H1 (cell line): Measurements from ENCODE around the gene NME8. TPM values are rescaled to one million over a fixed set of nuclear protein-coding genes. Genes with fewer than 3 reads are reported as not detected.

Experiments
- CTCF ChIA-PET: fragments of 300-600 bp; sonication (Branson Sonifier 250); formaldehyde crosslinking; loops from one replicate; lab custom pipeline; 2021; ENCODE audit not compliant: partially characterized antibody; lab: Charles Lee
- POLR2A ChIA-PET: fragments of 300-600 bp; sonication (Branson Sonifier 250); formaldehyde crosslinking; loops from one replicate; lab custom pipeline; 2021; ENCODE audit warnings: inconsistent platforms; ENCODE audit not compliant: partially characterized antibody; lab: Charles Lee
- DNase-seq, 2 experiments: peaks; one replicate each; pipeline versions ENCODE4 v3.0.0 to v3.0.0-alpha.2; 2010 to 2022; ENCODE audit warnings: low spot score in 2 of 2, low read depth in 1 of 2, mixed read lengths in 1 of 2
- FAIRE-seq: peaks from 2 replicates; lab custom pipeline; 2011; peaks lifted over from hg19 to GRCh38; lab: Jason Lieb, UNC
- H2AFZ ChIP-seq: 2 replicates; pipeline ENCODE4 v1.8.1; 2012; ENCODE audit warnings: low read length, inconsistent platforms
- H2AK5ac ChIP-seq: 2 replicates; pipeline ENCODE4 v1.6.1; 2013; ENCODE audit warnings: low read depth, low read length
- H2BK120ac ChIP-seq: replicated peaks from 2 replicates; pipeline ENCODE3; 2013; ENCODE audit warnings: low read depth, low read length, inconsistent platforms
- H2BK12ac ChIP-seq: 2 replicates; pipeline ENCODE4 v1.6.1; 2013; ENCODE audit warnings: low read depth, low read length
- H2BK15ac ChIP-seq: 2 replicates; pipeline ENCODE4 v1.6.1; 2013; ENCODE audit warnings: low read length
- H2BK20ac ChIP-seq: 2 replicates; pipeline ENCODE4 v1.6.1; 2013; ENCODE audit warnings: low read length
- H2BK5ac ChIP-seq: 2 replicates; pipeline ENCODE4 v1.6.1; 2013; ENCODE audit warnings: low read depth, low read length
- H3K14ac ChIP-seq: 2 replicates; pipeline ENCODE4 v1.6.1; 2013; ENCODE audit warnings: inconsistent platforms; ENCODE audit not compliant: insufficient read length
- H3K18ac ChIP-seq: 2 replicates; pipeline ENCODE4 v1.6.1; 2013; ENCODE audit warnings: low read length; ENCODE audit errors: extremely low read depth
- H3K23ac ChIP-seq: 2 replicates; pipeline ENCODE4 v1.6.1; 2013; ENCODE audit warnings: inconsistent platforms; ENCODE audit not compliant: insufficient read length
- H3K23me2 ChIP-seq: 2 replicates; pipeline ENCODE4 v1.6.1; 2013; ENCODE audit warnings: low read depth, low read length
- H3K27ac ChIP-seq: 2 replicates; pipeline ENCODE4 v1.6.1; 2011; ENCODE audit warnings: low read depth, low read length, inconsistent platforms
- H3K27me3 ChIP-seq, 4 experiments: replicated peaks in 1 of 4; 1 replicate in 1 of 4; 2 replicates in 3 of 4; pipeline versions ENCODE4 v1.6.1 to v1.8.1; 2011 to 2013; ENCODE audit warnings: low read length in 3 of 4, mild to moderate bottlenecking in 3 of 4, inconsistent platforms in 2 of 4, mixed read lengths in 2 of 4, moderate library complexity in 1 of 4; ENCODE audit not compliant: control insufficient read depth in 3 of 4, insufficient read depth in 3 of 4; ENCODE audit errors: extremely low read depth in 1 of 4
- H3K36me3 ChIP-seq, 4 experiments: 2 replicates each; pipeline versions ENCODE4 v1.6.1 to v1.8.1; 2011 to 2013; ENCODE audit warnings: mild to moderate bottlenecking in 4 of 4, low read length in 3 of 4, moderate library complexity in 2 of 4, control low read depth in 1 of 4, inconsistent platforms in 1 of 4; ENCODE audit not compliant: insufficient read depth in 4 of 4, control insufficient read depth in 2 of 4
- H3K4ac ChIP-seq: replicated peaks from 2 replicates; pipeline ENCODE3; 2013; ENCODE audit warnings: low read length, low read depth, mixed read lengths, inconsistent platforms; ENCODE audit not compliant: insufficient read length
- H3K4me1 ChIP-seq, 4 experiments: replicated peaks in 1 of 4; 1 replicate in 1 of 4; 2 replicates in 3 of 4; pipeline versions ENCODE4 v1.6.1 to v1.8.1; 2011 to 2013; ENCODE audit warnings: low read length in 3 of 4, inconsistent platforms in 2 of 4, mixed read lengths in 1 of 4; ENCODE audit not compliant: insufficient read depth in 4 of 4, control insufficient read depth in 3 of 4
- H3K4me2 ChIP-seq, 2 experiments: 2 replicates each; pipeline versions ENCODE4 v1.6.1 to v1.8.1; 2011 to 2013; ENCODE audit warnings: low read depth in 2 of 2, low read length in 2 of 2, control low read depth in 1 of 2, inconsistent platforms in 1 of 2, mild to moderate bottlenecking in 1 of 2; ENCODE audit not compliant: insufficient read depth in 1 of 2
- H3K4me3 ChIP-seq, 4 experiments: fragments of 200-600, 300-600 bp in 1 of 4; sonication (generic), shearing (Covaris generic), sonication (Bioruptor Twin) in 1 of 4; 2 replicates each; pipeline versions ENCODE4 v1.5.1 to v1.8.1; 2011 to 2016; ENCODE audit warnings: low read length in 4 of 4, low read depth in 3 of 4, control low read depth in 2 of 4, inconsistent platforms in 2 of 4, mild to moderate bottlenecking in 2 of 4, mixed read lengths in 1 of 4, moderate library complexity in 1 of 4; ENCODE audit not compliant: insufficient read depth in 2 of 4; ENCODE audit errors: extremely low read depth in 1 of 4
- H3K56ac ChIP-seq: replicated peaks from 2 replicates; pipeline ENCODE3; 2013; ENCODE audit warnings: low read depth, mild to moderate bottlenecking, mixed read lengths, low read length, inconsistent platforms; ENCODE audit not compliant: insufficient read length
- H3K79me1 ChIP-seq: 2 replicates; pipeline ENCODE4 v1.6.1; 2013; ENCODE audit warnings: low read depth, low read length, control low read depth
- H3K79me2 ChIP-seq, 2 experiments: 2 replicates each; pipeline versions ENCODE4 v1.6.1 to v1.8.1; 2012 to 2013; ENCODE audit warnings: low read length in 2 of 2, mild to moderate bottlenecking in 2 of 2, inconsistent platforms in 1 of 2; ENCODE audit not compliant: insufficient read depth in 2 of 2, control insufficient read depth in 1 of 2
- H3K9ac ChIP-seq, 4 experiments: replicated peaks in 1 of 4; 1 replicate in 1 of 4; 2 replicates in 3 of 4; pipeline versions ENCODE4 v1.6.1 to v1.8.1; 2011 to 2013; ENCODE audit warnings: low read depth in 3 of 4, low read length in 3 of 4, control low read depth in 2 of 4, mild to moderate bottlenecking in 2 of 4, moderate library complexity in 2 of 4, inconsistent platforms in 1 of 4; ENCODE audit errors: extremely low read depth in 1 of 4
- H3K9me3 ChIP-seq, 2 experiments: 2 replicates each; pipeline versions ENCODE4 v1.6.1 to v1.8.1; 2012 to 2013; ENCODE audit warnings: mild to moderate bottlenecking in 2 of 2, moderate library complexity in 2 of 2, control low read depth in 1 of 2, inconsistent platforms in 1 of 2, low read depth in 1 of 2, low read length in 1 of 2, mixed read lengths in 1 of 2; ENCODE audit not compliant: insufficient read depth in 2 of 2
- H4K20me1 ChIP-seq, 2 experiments: replicated peaks in 1 of 2; 2 replicates each; pipeline versions ENCODE3 to v1.8.1; 2011 to 2013; ENCODE audit warnings: inconsistent platforms in 2 of 2, low read length in 2 of 2, mild to moderate bottlenecking in 1 of 2; ENCODE audit not compliant: insufficient read depth in 2 of 2, control insufficient read depth in 1 of 2
- H4K5ac ChIP-seq: 2 replicates; pipeline ENCODE4 v1.6.1; 2013; ENCODE audit warnings: low read length, low read depth, mixed read lengths, inconsistent platforms; ENCODE audit not compliant: insufficient read length
- H4K8ac ChIP-seq: 2 replicates; pipeline ENCODE4 v1.8.0; 2013; ENCODE audit warnings: mild to moderate bottlenecking, moderate library complexity, low read length, inconsistent platforms; ENCODE audit not compliant: insufficient read depth; ENCODE audit errors: extremely low read depth
- H4K91ac ChIP-seq: replicated peaks from 2 replicates; pipeline ENCODE3; 2013; ENCODE audit warnings: low read length, mixed read lengths, inconsistent platforms; ENCODE audit not compliant: insufficient read length
- KDM1A ChIP-seq: fragments of 200-600, 300-600 bp; sonication (generic); IDR thresholded peaks from 2 replicates; pipeline ENCODE4 v1.7.1; 2016; ENCODE audit warnings: mild to moderate bottlenecking, low read length, borderline replicate concordance
- KDM4A ChIP-seq: IDR thresholded peaks from one replicate; pipeline ENCODE4 v1.7.1; 2012; ENCODE audit warnings: low read depth, mild to moderate bottlenecking, moderate library complexity, low read length, inconsistent platforms; ENCODE audit not compliant: severe bottlenecking
- RBBP5 ChIP-seq: IDR thresholded peaks from 2 replicates; pipeline ENCODE4 v1.7.1; 2012; ENCODE audit warnings: low read depth, mild to moderate bottlenecking, inconsistent platforms, low read length, moderate library complexity, borderline replicate concordance
- TAF7 ChIP-seq: optimal IDR thresholded peaks from 2 replicates; pipeline ENCODE3; 2011; ENCODE audit warnings: low read depth, mild to moderate bottlenecking, inconsistent platforms, low read length, moderate library complexity, borderline replicate concordance
- TCF12 ChIP-seq: IDR thresholded peaks from 2 replicates; pipeline ENCODE4 v1.6.1; 2011; ENCODE audit warnings: low read depth, mild to moderate bottlenecking, low read length
- ZNF274 ChIP-seq: IDR thresholded peaks from 2 replicates; pipeline ENCODE4 v1.7.0; 2012; ENCODE audit warnings: low read length, borderline replicate concordance; ENCODE audit errors: extremely low read depth
- WGBS, 2 experiments: shearing (Covaris generic) in 1 of 2; methylation state at CpG; one replicate each; pipeline versions ENCODE4 v1.1.6 to v1.1.7; 2013 to 2015; ENCODE audit warnings: low lambda C conversion rate in 2 of 2, mixed read lengths in 2 of 2, inconsistent platforms in 1 of 2, low coverage in 1 of 2, missing lambda C conversion rate in 1 of 2; ENCODE audit not compliant: insufficient replicate concordance in 2 of 2, insufficient coverage in 1 of 2, insufficient read length in 1 of 2; ENCODE audit errors: extremely low coverage in 1 of 2, missing lambda C conversion rate in 1 of 2; 5-methylcytosine and 5-hydroxymethylcytosine counted together
- polyA plus RNA-seq, 7 experiments: library from polyadenylated mRNA; depleted of rRNA in 3 of 7; stranded (reverse) in 5 of 7; unstranded in 2 of 7; fragments of >200 nt in 5 of 7; fragments of 200-250 nt in 2 of 7; gene quantifications; 1 replicate in 5 of 7; 2 replicates in 1 of 7; 4 replicates in 1 of 7; pipeline versions ENCODE4 v1.2.1 to v1.2.3, GENCODE V29; 2011 to 2013; ENCODE audit warnings: missing spikeins in 2 of 7, mixed read lengths in 2 of 7
- total RNA-seq: library from RNA; stranded (reverse); fragmentation: NEBNext Ultra II Directional; extraction: Animal tissue kit (Norgen Biotek cat#: 25700); gene quantifications from 2 replicates; pipeline ENCODE4 v1.2.1, GENCODE V29; 2021

Gene NME8
- total and polyA plus RNA-seq, 2 of the 8 experiments (the other 6 are each of a cell fraction or from before 2014, with no cell fraction given) = 0.22 to 0.44 TPM

DNA sequence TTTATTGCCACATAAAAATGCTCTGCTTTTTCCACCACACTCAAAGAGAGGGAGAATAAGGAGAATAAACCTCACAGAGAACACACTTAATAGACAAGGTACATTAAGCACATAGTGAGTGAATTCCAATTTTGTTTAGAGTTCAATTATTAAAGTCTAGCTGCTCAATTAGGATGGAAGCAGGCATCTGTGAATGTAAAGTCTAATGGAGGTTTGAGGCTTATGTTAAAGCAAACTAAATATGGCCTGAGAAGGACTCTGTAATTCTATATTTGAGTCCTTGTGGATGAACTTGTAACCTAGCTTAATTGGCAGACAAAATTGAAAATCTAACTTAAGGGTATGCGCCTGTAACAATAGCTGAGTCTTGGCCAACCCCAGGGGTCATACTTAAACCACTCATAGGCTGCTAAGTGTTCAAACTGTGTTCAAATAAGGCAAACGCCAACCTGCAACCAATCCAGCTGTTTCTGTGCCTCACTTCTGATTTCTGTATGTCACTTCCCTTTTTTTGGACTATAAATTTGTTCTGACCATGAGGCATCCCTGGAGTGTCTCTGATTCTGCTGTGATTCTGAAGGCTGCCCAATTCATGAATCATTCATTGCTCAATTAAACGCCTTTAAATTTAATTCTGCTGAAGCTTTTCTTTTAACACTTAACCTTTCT is 31.3 kb upstream of the NME8 start:
- Histone ChIP-seq H3K4me2 (no peak overlapping the region), H4K20me1 (no peaks in the 10 kb centered on the region), H3K14ac (no peak overlapping the region), H3K79me1 (no peaks in the 10 kb centered on the region), H2AFZ (no peak overlapping the region), H3K4ac (no peak overlapping the region), H3K4me3 (no peak overlapping the region), H3K27ac (no peak overlapping the region), H4K5ac (no peak overlapping the region), H3K23me2 (no peaks in the 10 kb centered on the region), H3K9me3 (peaks cover 0 to 8% of the 10 kb centered on the region in 2 experiments; a peak in 1 of 4 replicates), H4K8ac (no peak overlapping the region), H2AK5ac (no peak overlapping the region), H3K56ac (no peak overlapping the region), H3K4me1 (no peaks in the 10 kb centered on the region), H2BK5ac (no peak overlapping the region), H3K9ac (no peak overlapping the region), H2BK120ac (no peak overlapping the region), H4K91ac (no peak overlapping the region), H3K18ac (no peak overlapping the region), H2BK15ac (no peak overlapping the region), H3K79me2 (no peaks in the 10 kb centered on the region), H3K27me3 (no peaks in the 10 kb centered on the region), H3K36me3 (no peaks in the 10 kb centered on the region; a peak in 1 of 8 replicates), H2BK12ac (no peak overlapping the region), H3K23ac (no peak overlapping the region), H2BK20ac (no peak overlapping the region)
- no peak for FAIRE-seq
- CTCF ChIA-PET = interaction anchor here (1.7 kb wide), 1 partner anchor 14 kb away, joined by 8 read pairs; no protein-coding TSS in a partner anchor
- no peak for TF ChIP-seq TCF12
- TF ChIP-seq ZNF274 = no peak
- TF ChIP-seq TAF7 = no peak
- no peak for TF ChIP-seq KDM1A
- TF ChIP-seq RBBP5 = no peak
- TF ChIP-seq KDM4A = no peak
- 82% methylated on average over 3 of the region's 3 CpGs; no CpG with 5 or more reads in 1 of the 2 experiments for WGBS, 2 experiments
- POLR2A ChIA-PET = no interaction called here
- DNase-seq = no peak
